Bronchial epithelial cell (primary cell): Measurements from ENCODE around the gene IGF1R. TPM values are rescaled to one million over a fixed set of nuclear protein-coding genes. Genes with fewer than 3 reads are reported as not detected.
A peak's percentile ranks its signal among the peaks of the same experiment; 100 is the strongest.

Experiments
- DNase-seq: peaks from one replicate; pipeline ENCODE4 v3.0.0-alpha.2; 2010; ENCODE audit warnings: low read depth
- FAIRE-seq: peaks from 2 replicates; lab custom pipeline; 2011; peaks lifted over from hg19 to GRCh38; lab: Jason Lieb, UNC
- H3K27me3 ChIP-seq: 2 replicates; pipeline ENCODE4 v1.5.1; 2011; ENCODE audit warnings: low read length; ENCODE audit not compliant: control insufficient read depth, insufficient read depth
- H3K36me3 ChIP-seq: 2 replicates; pipeline ENCODE4 v1.5.1; 2011; ENCODE audit warnings: low read length; ENCODE audit not compliant: control insufficient read depth, insufficient read depth
- H3K4me3 ChIP-seq: 2 replicates; pipeline ENCODE4 v1.5.1; 2011; ENCODE audit warnings: mild to moderate bottlenecking, low read depth, low read length, control low read depth
- total RNA-seq: library from RNA; depleted of rRNA; stranded (reverse); fragments of >200 nt; gene quantifications from 2 replicates; pipeline ENCODE4 v1.2.1, GENCODE V29; 2014
- TF ChIP-seq, protein P1 (sequence below): IDR thresholded peaks from 2 replicates; pipeline ENCODE4 v1.5.1; 2011; ENCODE audit warnings: mild to moderate bottlenecking, moderate library complexity, low read length, control low read depth, inconsistent platforms; ENCODE audit not compliant: insufficient read depth, severe bottlenecking

IGF1R gene
- total RNA-seq, 1 donor from 2014 or later: 39.5 TPM

GRCh38 chr15:98902931-98903330, 254.6 kb downstream of the IGF1R start:
- TF ChIP-seq, protein P1, sequence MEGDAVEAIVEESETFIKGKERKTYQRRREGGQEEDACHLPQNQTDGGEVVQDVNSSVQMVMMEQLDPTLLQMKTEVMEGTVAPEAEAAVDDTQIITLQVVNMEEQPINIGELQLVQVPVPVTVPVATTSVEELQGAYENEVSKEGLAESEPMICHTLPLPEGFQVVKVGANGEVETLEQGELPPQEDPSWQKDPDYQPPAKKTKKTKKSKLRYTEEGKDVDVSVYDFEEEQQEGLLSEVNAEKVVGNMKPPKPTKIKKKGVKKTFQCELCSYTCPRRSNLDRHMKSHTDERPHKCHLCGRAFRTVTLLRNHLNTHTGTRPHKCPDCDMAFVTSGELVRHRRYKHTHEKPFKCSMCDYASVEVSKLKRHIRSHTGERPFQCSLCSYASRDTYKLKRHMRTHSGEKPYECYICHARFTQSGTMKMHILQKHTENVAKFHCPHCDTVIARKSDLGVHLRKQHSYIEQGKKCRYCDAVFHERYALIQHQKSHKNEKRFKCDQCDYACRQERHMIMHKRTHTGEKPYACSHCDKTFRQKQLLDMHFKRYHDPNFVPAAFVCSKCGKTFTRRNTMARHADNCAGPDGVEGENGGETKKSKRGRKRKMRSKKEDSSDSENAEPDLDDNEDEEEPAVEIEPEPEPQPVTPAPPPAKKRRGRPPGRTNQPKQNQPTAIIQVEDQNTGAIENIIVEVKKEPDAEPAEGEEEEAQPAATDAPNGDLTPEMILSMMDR: no peak
- no peaks in the 10 kb centered on the region for H3K27me3 ChIP-seq
- H3K36me3 ChIP-seq: peaks cover 11% of the 10 kb centered on the region
- FAIRE-seq (no peak), DNase-seq (no peak)
- H3K4me3 ChIP-seq: no peak overlapping the region

DNA sequence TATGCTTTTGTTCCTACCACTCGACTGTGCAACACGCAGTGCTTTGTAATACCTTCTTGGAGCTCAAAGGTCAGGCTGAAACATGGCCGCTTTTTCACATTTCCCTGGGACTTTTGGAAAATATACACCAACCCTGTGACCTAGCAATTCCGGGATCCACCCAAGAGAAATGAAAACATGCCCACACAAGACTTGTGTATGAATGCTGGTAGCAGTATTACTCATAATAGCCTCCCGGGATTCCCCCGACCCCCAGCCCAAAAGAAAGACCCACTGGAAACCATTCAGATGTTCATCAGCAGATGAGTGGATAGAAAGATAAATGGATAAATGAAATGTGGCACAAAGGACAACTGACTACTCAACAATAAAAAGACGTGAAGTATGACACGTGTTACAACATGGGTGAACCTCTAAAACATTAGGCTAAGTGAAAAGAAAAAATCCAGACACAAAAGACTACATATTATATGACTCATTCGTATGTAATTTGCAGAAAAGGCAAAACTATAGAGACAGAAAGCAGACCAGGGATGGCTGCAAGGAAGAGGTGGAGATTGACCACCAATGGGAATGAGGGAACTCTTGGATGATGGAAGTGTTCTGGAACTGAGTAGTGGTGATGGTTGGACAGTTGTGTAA, 255.2 kb downstream of the IGF1R start:
- no peaks in the 10 kb centered on the region for H3K27me3 ChIP-seq
- H3K4me3 ChIP-seq: no peak overlapping the region
- H3K36me3 ChIP-seq: peaks cover 12% of the 10 kb centered on the region
- TF ChIP-seq, protein P1: no peak
- DNase-seq (peak; percentile 99), FAIRE-seq (no peak)

DNA sequence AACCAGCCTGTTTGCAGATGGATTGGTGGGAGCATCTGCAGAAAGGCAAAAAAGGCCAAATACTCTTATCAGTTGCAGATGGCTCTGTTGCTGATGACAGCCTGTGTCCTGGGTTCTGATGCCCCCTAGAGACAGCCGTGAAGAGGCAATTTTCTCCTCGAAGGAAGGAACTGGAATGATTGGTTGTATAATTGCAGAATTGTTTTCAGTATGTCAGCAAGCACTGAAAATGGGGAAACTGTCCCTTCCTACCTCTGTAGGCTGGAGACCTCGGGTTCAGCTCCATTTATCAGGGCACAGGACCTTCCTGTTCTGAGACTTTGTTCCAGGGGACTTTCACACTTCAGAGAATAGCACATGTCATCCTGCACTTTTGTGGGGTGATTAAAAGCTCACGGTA, 256.2 kb downstream of the IGF1R start:
- no peak for FAIRE-seq
- DNase-seq: peak; percentile 69

DNA sequence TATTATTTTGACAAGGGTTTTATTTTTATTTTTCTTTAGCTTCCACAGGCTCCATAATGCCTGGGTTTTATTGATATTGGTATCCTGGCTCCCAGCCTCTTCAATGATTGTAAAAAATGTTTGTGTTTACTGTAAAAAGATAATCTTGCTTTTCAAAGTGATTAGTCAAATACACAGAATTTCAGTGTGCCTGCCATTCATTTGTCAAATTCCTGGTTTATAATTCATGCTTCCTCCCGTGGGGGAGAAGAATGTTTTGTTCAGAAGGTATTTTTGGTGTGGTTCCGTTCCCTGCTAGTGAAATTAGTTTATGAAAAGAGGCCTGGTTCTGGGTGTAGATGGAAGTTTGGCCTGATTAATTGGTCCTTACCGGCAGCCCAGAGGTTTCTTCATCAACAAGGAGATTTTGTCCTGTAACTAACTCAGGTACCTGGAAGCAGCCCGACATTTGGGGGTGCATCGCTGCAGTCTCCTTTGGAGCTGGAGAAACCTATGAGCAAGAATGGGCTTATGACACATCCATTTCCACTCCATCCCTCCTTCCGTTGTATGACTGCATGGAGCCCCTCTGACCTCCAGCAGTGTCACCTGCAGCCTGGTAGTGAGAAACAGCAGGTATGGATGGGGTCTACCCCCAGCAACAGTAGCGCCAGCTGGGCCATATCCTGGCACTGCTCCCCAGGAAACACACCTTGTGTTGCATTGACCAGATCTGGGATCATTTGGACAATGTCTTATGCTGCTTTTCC, 257.8 kb downstream of the IGF1R start:
- Histone ChIP-seq H3K4me3 (no peak overlapping the region), H3K27me3 (no peaks in the 10 kb centered on the region), H3K36me3 (peaks cover 14% of the 10 kb centered on the region)
- no peak for DNase-seq
- FAIRE-seq: no peak
- TF ChIP-seq, protein P1: no peak

More for the DNA sequence above, 256.2 kb downstream of the IGF1R start:
- peaks cover 14% of the 10 kb centered on the region for H3K36me3 ChIP-seq
- TF ChIP-seq, protein P1: peak; percentile 69
- no peak overlapping the region for H3K4me3 ChIP-seq
- H3K27me3 ChIP-seq: no peaks in the 10 kb centered on the region

DNA sequence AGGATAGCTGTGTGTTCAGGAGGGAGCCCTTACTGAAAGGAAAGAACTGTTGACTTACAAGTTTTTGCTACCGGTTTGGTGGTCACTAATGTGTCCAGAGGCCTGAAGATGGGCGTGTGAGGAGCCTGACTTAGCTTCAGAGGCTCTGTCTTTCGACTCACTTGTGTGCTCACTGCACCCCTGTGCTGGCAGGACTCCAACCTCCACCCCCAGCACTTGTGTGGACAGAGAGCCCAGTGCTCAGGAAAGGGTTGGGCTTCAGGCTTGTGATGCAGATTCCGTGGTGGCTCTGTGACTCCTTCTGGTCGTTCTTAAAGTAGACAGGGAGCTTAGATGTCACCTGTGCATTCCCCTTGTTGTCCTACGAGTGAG, 258.4 kb downstream of the IGF1R start:
- Histone ChIP-seq H3K27me3 (no peaks in the 10 kb centered on the region), H3K4me3 (no peak overlapping the region), H3K36me3 (peaks cover 18% of the 10 kb centered on the region)
- FAIRE-seq (no peak), DNase-seq (peak; percentile 85)
- TF ChIP-seq, protein P1: no peak
